H9 (cell line): ENCODE results near the gene B4GALT3. TPM values are rescaled to one million over a fixed set of nuclear protein-coding genes. Genes with fewer than 3 reads are reported as not detected.
A peak's percentile ranks its signal among the peaks of the same experiment; 100 is the strongest.

Experiments used
- DNase-seq: peaks from one replicate; pipeline ENCODE4 v3.0.0-alpha.2; 2017
- H2AFZ ChIP-seq: one replicate; pipeline ENCODE4 v1.6.1; 2013; ENCODE audit warnings: mild to moderate bottlenecking, low read length, control low read depth, moderate library complexity
- H2AK5ac ChIP-seq: 2 replicates; pipeline ENCODE4 v1.6.1; 2013; ENCODE audit warnings: low read length, control low read depth, mixed read lengths; ENCODE audit not compliant: insufficient read length
- H2BK120ac ChIP-seq: one replicate; pipeline ENCODE4 v1.6.1; 2013; ENCODE audit warnings: low read depth, mild to moderate bottlenecking, low read length, control low read depth, inconsistent platforms; ENCODE audit not compliant: poor library complexity, severe bottlenecking
- H2BK12ac ChIP-seq: 2 replicates; pipeline ENCODE4 v1.6.1; 2013; ENCODE audit warnings: low read length, control low read depth, mixed read lengths, low read depth; ENCODE audit not compliant: insufficient read length
- H2BK15ac ChIP-seq: 2 replicates; pipeline ENCODE4 v1.6.1; 2013; ENCODE audit warnings: low read depth, low read length, control low read depth
- H2BK20ac ChIP-seq: one replicate; pipeline ENCODE4 v1.6.1; 2013; ENCODE audit warnings: low read depth, mild to moderate bottlenecking, low read length, control low read depth, inconsistent platforms; ENCODE audit not compliant: poor library complexity, severe bottlenecking
- H2BK5ac ChIP-seq: 2 replicates; pipeline ENCODE4 v1.6.1; 2013; ENCODE audit warnings: low read length, control low read depth, mixed read lengths; ENCODE audit not compliant: insufficient read length
- H3K14ac ChIP-seq: 2 replicates; pipeline ENCODE4 v1.6.1; 2013; ENCODE audit warnings: low read length, control low read depth; ENCODE audit not compliant: insufficient read depth
- H3K18ac ChIP-seq: 2 replicates; pipeline ENCODE4 v1.6.1; 2013; ENCODE audit warnings: low read depth, mild to moderate bottlenecking, mixed read lengths, low read length, control low read depth; ENCODE audit not compliant: insufficient read length
- H3K23ac ChIP-seq: 2 replicates; pipeline ENCODE4 v1.6.1; 2013; ENCODE audit warnings: low read length, control low read depth, mixed read lengths, low read depth; ENCODE audit not compliant: insufficient read length
- H3K23me2 ChIP-seq: 2 replicates; pipeline ENCODE4 v1.6.1; 2013; ENCODE audit warnings: low read depth, mild to moderate bottlenecking, mixed read lengths, low read length, control low read depth; ENCODE audit not compliant: insufficient read length, poor library complexity, severe bottlenecking
- H3K27ac ChIP-seq: 2 replicates; pipeline ENCODE4 v1.5.1; 2013; ENCODE audit warnings: low read length, control low read depth, mixed read lengths, low read depth; ENCODE audit not compliant: insufficient read length
- H3K27me3 ChIP-seq: 2 replicates; pipeline ENCODE4 v1.6.1; 2013; ENCODE audit warnings: low read length, control low read depth, inconsistent platforms; ENCODE audit not compliant: insufficient read depth
- H3K4ac ChIP-seq: 2 replicates; pipeline ENCODE4 v1.6.1; 2013; ENCODE audit warnings: low read depth, mild to moderate bottlenecking, control low read depth, inconsistent platforms, low read length, moderate library complexity
- H3K4me1 ChIP-seq: 2 replicates; pipeline ENCODE4 v1.6.1; 2013; ENCODE audit warnings: low read length, control low read depth, inconsistent platforms; ENCODE audit not compliant: insufficient read depth
- H3K4me2 ChIP-seq: 2 replicates; pipeline ENCODE4 v1.6.1; 2013; ENCODE audit warnings: low read length, control low read depth, mixed read lengths; ENCODE audit not compliant: insufficient read length, insufficient read depth
- H3K56ac ChIP-seq: 2 replicates; pipeline ENCODE4 v1.6.1; 2013; ENCODE audit warnings: low read depth, mild to moderate bottlenecking, mixed read lengths, low read length, control low read depth; ENCODE audit not compliant: insufficient read length
- H3K79me1 ChIP-seq: 2 replicates; pipeline ENCODE4 v1.6.1; 2013; ENCODE audit warnings: low read depth, mild to moderate bottlenecking, moderate library complexity, low read length, control low read depth, inconsistent platforms; ENCODE audit not compliant: insufficient read depth, poor library complexity, severe bottlenecking
- H3K79me2 ChIP-seq: 2 replicates; pipeline ENCODE4 v1.6.1; 2013; ENCODE audit warnings: low read length, control low read depth, inconsistent platforms; ENCODE audit not compliant: insufficient read depth
- H3K9ac ChIP-seq: 2 replicates; pipeline ENCODE4 v1.6.1; 2013; ENCODE audit warnings: low read length, control low read depth, mixed read lengths; ENCODE audit not compliant: insufficient read length; ENCODE audit errors: extremely low read depth
- H3K9me3 ChIP-seq: one replicate; pipeline ENCODE4 v1.6.1; 2013; ENCODE audit warnings: low read depth, low read length, inconsistent platforms; ENCODE audit not compliant: control insufficient read depth
- H3T11ph ChIP-seq: one replicate; pipeline ENCODE4 v1.6.1; 2013; ENCODE audit warnings: mild to moderate bottlenecking, low read length, control low read depth, inconsistent platforms
- H4K20me1 ChIP-seq: one replicate; pipeline ENCODE4 v1.6.1; 2013; ENCODE audit not compliant: control insufficient read depth, insufficient read length, insufficient read depth
- H4K5ac ChIP-seq: 2 replicates; pipeline ENCODE4 v1.6.1; 2013; ENCODE audit warnings: low read depth, mild to moderate bottlenecking, mixed read lengths, low read length, control low read depth; ENCODE audit not compliant: insufficient read length
- H4K8ac ChIP-seq: replicated peaks from 2 replicates; pipeline ENCODE4 v1.6.1; 2013; ENCODE audit warnings: low read length, control low read depth, mixed read lengths, low read depth; ENCODE audit not compliant: insufficient read length
- H4K91ac ChIP-seq: 2 replicates; pipeline ENCODE4 v1.6.1; 2013; ENCODE audit warnings: low read depth, mild to moderate bottlenecking, moderate library complexity, mixed read lengths, low read length, control low read depth; ENCODE audit not compliant: insufficient read length
- H3K27ac Mint-ChIP-seq, 3 experiments: 2 replicates in 2 of 3; 3 replicates in 1 of 3; pipeline ENCODE4 v1.8.0; 2020 to 2021; ENCODE audit warnings: mixed read lengths in 3 of 3, mild to moderate bottlenecking in 1 of 3, moderate library complexity in 1 of 3
- H3K27me3 Mint-ChIP-seq: 2 replicates; pipeline ENCODE4 v1.8.0; 2021; ENCODE audit warnings: low read depth, mild to moderate bottlenecking, moderate library complexity, mixed read lengths
- H3K36me3 Mint-ChIP-seq, 3 experiments: 2 replicates in 2 of 3; 3 replicates in 1 of 3; pipeline ENCODE4 v1.8.0; 2020 to 2021; ENCODE audit warnings: low read depth in 3 of 3, mixed read lengths in 3 of 3; ENCODE audit not compliant: insufficient read depth in 1 of 3
- H3K4me1 Mint-ChIP-seq, 2 experiments: 2 replicates each; pipeline ENCODE4 v1.8.0; 2020; ENCODE audit warnings: mixed read lengths in 2 of 2
- H3K4me3 Mint-ChIP-seq, 2 experiments: 2 replicates in 1 of 2; 3 replicates in 1 of 2; pipeline ENCODE4 v1.8.0; 2020 to 2021; ENCODE audit warnings: mild to moderate bottlenecking in 2 of 2, mixed read lengths in 2 of 2, moderate library complexity in 1 of 2
- H3K9me3 Mint-ChIP-seq, 2 experiments: 2 replicates in 1 of 2; 3 replicates in 1 of 2; pipeline ENCODE4 v1.8.0; 2020; ENCODE audit warnings: mild to moderate bottlenecking in 2 of 2, mixed read lengths in 2 of 2, moderate library complexity in 1 of 2
- CTCF ChIP-seq: fragments of 200-600 bp; sonication (generic); conservative IDR thresholded peaks from 3 replicates; pipeline ENCODE4 v1.8.0; 2021; ENCODE audit warnings: antibody characterized with exemption, mild to moderate bottlenecking
- WGBS: extraction: QIAGEN DNeasy Blood & Tissue Kit; methylation state at CpG from one replicate; pipeline ENCODE4 v1.1.7; 2013; ENCODE audit warnings: missing lambda C conversion rate, low lambda C conversion rate, mixed read lengths; ENCODE audit not compliant: insufficient read length; ENCODE audit errors: extremely low coverage; 5-methylcytosine and 5-hydroxymethylcytosine counted together
- total RNA-seq: library from RNA; stranded (reverse); gene quantifications from 2 replicates; pipeline ENCODE4 v1.2.1, GENCODE V29; 2021

Gene B4GALT3
- total RNA-seq, 1 experiment from 2014 or later = 31.8 TPM

GRCh38 chr1:161200992-161201835 is 23.9 kb upstream of the B4GALT3 start:
- no peaks in the 10 kb centered on the region for H3K27me3 Mint-ChIP-seq
- H2BK15ac ChIP-seq = no peak overlapping the region

More at GRCh38 chr1:161200992-161201835, 23.9 kb upstream of the B4GALT3 start:
- Histone ChIP-seq H4K91ac (peak overlapping the region; percentile 87), H4K5ac (peak overlapping the region; percentile 13), H3T11ph (no peak overlapping the region), H2BK120ac (peak overlapping the region; percentile 15), H4K20me1 (no peaks in the 10 kb centered on the region), H4K8ac (peak overlapping the region; percentile 16), H3K56ac (no peak overlapping the region), H3K4ac (peak overlapping the region; percentile 2; the same call in 1 of the 2 replicates), H3K14ac (peak overlapping the region; percentile 95), H3K9me3 (no peaks in the 10 kb centered on the region), H3K79me2 (no peaks in the 10 kb centered on the region), H2BK20ac (no peak overlapping the region), H3K79me1 (no peaks in the 10 kb centered on the region), H3K4me1 (peaks cover 24% of the 10 kb centered on the region), H3K18ac (peak overlapping the region; percentile 85), H2BK12ac (peak overlapping the region; percentile 64), H2BK5ac (peak overlapping the region; percentile 3), H2AFZ (no peak overlapping the region), H3K23ac (no peak overlapping the region), H3K4me2 (peak overlapping the region; percentile 70), H2AK5ac (peak overlapping the region; percentile 4), H3K23me2 (peaks cover 7% of the 10 kb centered on the region), H3K27me3 (no peaks in the 10 kb centered on the region; the same call in 1 of the 2 replicates), H3K9ac (no peak overlapping the region), H3K27ac (peak overlapping the region; percentile 72)
- no peak for DNase-seq
- H3K9me3 Mint-ChIP-seq = no peaks in the 10 kb centered on the region; a peak in 1 of 5 replicates
- H3K27ac Mint-ChIP-seq = peak overlapping the region; percentile 91 to 99 (median 99)
- peaks cover 17 to 27% (median 21%) of the 10 kb centered on the region in 3 experiments; a peak in 6 of 7 replicates for H3K36me3 Mint-ChIP-seq
- H3K4me1 Mint-ChIP-seq = peaks cover 55 to 62% of the 10 kb centered on the region in 2 experiments
- H3K4me3 Mint-ChIP-seq = peak overlapping the region; percentile 91; a peak in 4 of 5 replicates
- no CpG with 5 or more reads among the region's 13 CpGs for WGBS
- no peak for TF ChIP-seq CTCF
